WI38 (cell line): ENCODE results near the gene SLF1.
"Not testable (repeated sequence)": the region's sequence is repeated elsewhere in the genome, so short reads cannot be mapped to it uniquely, and the experiment has no call there.

Source experiments
- H3K4me3 ChIP-seq: 2 replicates; pipeline ENCODE4 v1.5.1; 2011; ENCODE audit warnings: low read depth, mild to moderate bottlenecking, control low read depth, low read length
- CTCF ChIP-seq: IDR thresholded peaks from 2 replicates; pipeline ENCODE4 v1.5.1; 2012; ENCODE audit warnings: low read depth, mild to moderate bottlenecking, control low read depth, low read length

The SLF1 gene

GRCh38 chr5:94618493-94619328, at the start of gene SLF1, which contains the start of gene KIAA0825:
Gene SLF1, plus strand, starts transcription at chr5:94618669. Its CDS starts 10,142 bp downstream, at chr5:94628811.
Gene KIAA0825, minus strand, starts transcription at chr5:94618604. Its CDS starts 81,478 bp downstream, at chr5:94537126.
- H3K4me3 ChIP-seq = peak within 1 kb of the TSS; percentile 92
- TF ChIP-seq CTCF = no peak

GRCh38 chr5:94571415-94571814, 47.1 kb upstream of the SLF1 start:
- no peak for TF ChIP-seq CTCF

GRCh38 chr5:94573349-94573748, 45.1 kb upstream of the SLF1 start:
- H3K4me3 ChIP-seq = not testable (repeated sequence)

More at GRCh38 chr5:94571415-94571814, 47.1 kb upstream of the SLF1 start:
- no peak overlapping the region for H3K4me3 ChIP-seq

GRCh38 chr5:94575196-94575595, 43.3 kb upstream of the SLF1 start:
- H3K4me3 ChIP-seq = no peak overlapping the region
- TF ChIP-seq CTCF = no peak

- H3K4me3 ChIP-seq = no peak overlapping the region
- no peak for TF ChIP-seq CTCF
Observed at GRCh38 chr5:94577466-94578245, 40.8 kb upstream of the SLF1 start.

GRCh38 chr5:94595281-94595840, 23.1 kb upstream of the SLF1 start:
- no peak overlapping the region for H3K4me3 ChIP-seq
- no peak for TF ChIP-seq CTCF

- no peak overlapping the region for H3K4me3 ChIP-seq
Observed at GRCh38 chr5:94613583-94613982, 4.9 kb upstream of the SLF1 start.

More at GRCh38 chr5:94613583-94613982, 4.9 kb upstream of the SLF1 start:
- 0 out of 2 replicates have a peak, but pooled peaks have one; percentile 7 for TF ChIP-seq CTCF
